HepG2 (cell line): Measurements from ENCODE around the gene ZBED3. TPM values are rescaled to one million over a fixed set of nuclear protein-coding genes. Genes with fewer than 3 reads are reported as not detected.

ENCODE experiments used
- ASH2L ChIP-seq: fragments of 300-600, 200-600 bp; sonication (generic); IDR thresholded peaks from 2 replicates; pipeline ENCODE4 v1.7.0; 2017; ENCODE audit warnings: low read depth, mild to moderate bottlenecking, moderate library complexity, mixed read lengths, low read length; ENCODE audit not compliant: insufficient read length
- KLF9 ChIP-seq: IDR thresholded peaks from 2 replicates; pipeline ENCODE4 v1.6.1; 2016; ENCODE audit warnings: low read depth
- MTA1 ChIP-seq: sonication (generic); formaldehyde crosslinking; IDR thresholded peaks from 2 replicates; pipeline ENCODE4 v1.4.0; 2020; ENCODE audit warnings: missing genetic modification reagents, mild to moderate bottlenecking, borderline replicate concordance
- NFATC3 ChIP-seq: sonication (generic); formaldehyde crosslinking; IDR thresholded peaks from 2 replicates; pipeline ENCODE4 v1.5.1; 2020; ENCODE audit warnings: mild to moderate bottlenecking, missing genetic modification reagents
- POLR2G ChIP-seq: fragments of 200-400 bp; formaldehyde crosslinking; IDR thresholded peaks from 2 replicates; pipeline ENCODE4 v1.6.1; 2018; ENCODE audit warnings: mild to moderate bottlenecking, low read depth, low read length, moderate library complexity
- ZFP36L2 ChIP-seq: sonication (generic); formaldehyde crosslinking; IDR thresholded peaks from 2 replicates; pipeline ENCODE4 v1.4.0; 2020; ENCODE audit warnings: missing genetic modification reagents
- ZNF317 ChIP-seq: sonication (generic); formaldehyde crosslinking; IDR thresholded peaks from 2 replicates; pipeline ENCODE4 v1.5.0; 2020; ENCODE audit warnings: mild to moderate bottlenecking, missing genetic modification reagents
- ZNF441 ChIP-seq: sonication (generic); formaldehyde crosslinking; IDR thresholded peaks from 2 replicates; pipeline ENCODE4 v1.7.0; 2021; ENCODE audit warnings: missing genetic modification reagents, borderline replicate concordance
- polyA plus RNA-seq, 8 experiments: library from polyadenylated mRNA; depleted of rRNA in 3 of 8; stranded (reverse) in 7 of 8; unstranded in 1 of 8; fragments of >200 nt; fragmentation: Illumina TruSeq in 4 of 8; extraction: Trizol in 4 of 8; gene quantifications; 2 replicates each; pipeline versions ENCODE4 v1.2.1 to v1.2.3, GENCODE V29; 2011 to 2016; ENCODE audit warnings: low read depth in 4 of 8, missing spikeins in 1 of 8, mixed read lengths in 1 of 8; ENCODE audit not compliant: insufficient read depth in 1 of 8
- total RNA-seq, 5 experiments: library from RNA; depleted of rRNA; stranded (reverse); fragments of >200 nt; fragmentation: Illumina TruSeq; extraction: Trizol; gene quantifications; 2 replicates each; pipeline ENCODE4 v1.2.3, GENCODE V29; 2016; ENCODE audit warnings: low read depth in 1 of 5
- TF ChIP-seq, protein P1 (sequence below): sonication (generic); formaldehyde crosslinking; IDR thresholded peaks from 2 replicates; pipeline ENCODE4 v1.5.0; 2020; ENCODE audit warnings: missing genetic modification reagents, mild to moderate bottlenecking, borderline replicate concordance
- TF ChIP-seq, protein P2 (sequence below): sonication (generic); formaldehyde crosslinking; IDR thresholded peaks from 2 replicates; pipeline ENCODE4 v1.4.0; 2020; ENCODE audit warnings: missing genetic modification reagents
- TF ChIP-seq, protein P3 (sequence below): sonication (generic); formaldehyde crosslinking; IDR thresholded peaks from 2 replicates; pipeline ENCODE4 v1.8.0; 2022; ENCODE audit warnings: mild to moderate bottlenecking, missing genetic modification reagents, moderate library complexity
- TF ChIP-seq, protein P4 (sequence below): IDR thresholded peaks from 2 replicates; pipeline ENCODE4 v1.6.1; 2016; ENCODE audit warnings: missing biosample characterization, missing genetic modification reagents, low read depth
- TF ChIP-seq, protein P5 (sequence below): sonication (generic); formaldehyde crosslinking; IDR thresholded peaks from 2 replicates; pipeline ENCODE4 v1.4.0; 2020; ENCODE audit warnings: mild to moderate bottlenecking, missing genetic modification reagents
- TF ChIP-seq, protein P6 (sequence below): sonication (generic); formaldehyde crosslinking; IDR thresholded peaks from 2 replicates; pipeline ENCODE4 v1.4.0; 2020; ENCODE audit warnings: mild to moderate bottlenecking, missing genetic modification reagents

Gene ZBED3
- total and polyA plus RNA-seq, 2 of the 13 experiments (the other 11 are each of a cell fraction or from before 2014, with no cell fraction given): 2.3 to 8.1 TPM

DNA sequence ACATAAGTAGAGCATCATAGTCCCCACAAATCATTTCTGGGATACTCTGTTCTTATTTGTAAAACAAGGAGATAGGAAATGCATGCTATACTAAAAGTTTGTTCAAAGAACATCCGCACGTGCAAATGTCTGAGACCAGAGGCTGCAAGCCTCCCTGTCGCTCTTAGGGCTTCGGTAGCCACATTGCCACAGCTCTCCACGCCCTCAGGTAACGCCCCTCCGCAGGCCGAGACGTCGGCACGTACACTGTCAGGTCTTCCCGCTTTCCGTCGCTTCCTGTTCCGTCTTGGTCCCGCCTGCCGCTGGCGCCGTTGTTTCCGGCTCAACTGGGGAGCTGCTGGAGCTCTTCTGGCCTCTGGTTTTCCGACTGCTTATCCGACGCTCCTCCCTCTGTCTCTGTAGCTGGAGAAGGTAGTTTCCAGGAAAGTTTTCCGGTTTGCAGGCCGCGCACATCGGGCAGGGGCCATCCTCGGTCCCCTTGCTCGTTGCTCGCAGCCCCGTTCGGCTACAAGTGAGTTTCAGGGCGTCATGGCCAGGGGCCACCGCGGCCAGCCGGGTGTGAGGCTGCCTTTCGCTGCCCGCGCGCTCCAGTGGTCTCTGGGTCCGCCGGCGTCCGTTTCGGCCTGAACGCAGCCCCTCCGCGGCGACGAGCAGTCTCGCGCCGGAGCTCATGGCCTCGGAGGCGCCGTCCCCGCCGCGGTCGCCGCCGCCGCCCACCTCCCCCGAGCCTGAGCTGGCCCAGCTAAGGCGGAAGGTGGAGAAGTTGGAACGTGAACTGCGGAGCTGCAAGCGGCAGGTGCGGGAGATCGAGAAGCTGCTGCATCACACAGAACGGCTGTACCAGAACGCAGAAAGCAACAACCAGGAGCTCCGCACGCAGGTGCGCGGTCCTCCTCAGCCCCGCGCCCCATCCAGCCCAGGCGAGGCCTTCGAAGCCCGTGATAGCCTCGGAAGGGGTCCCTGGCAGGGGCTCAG lies 56.7 kb downstream of the ZBED3 start, which contains the start of gene AGGF1 (continued):
- TF ChIP-seq ZNF317 (CRISPR knock-in tag) (peak; percentile 74; the same call in 1 of the 2 replicates), NFATC3 (CRISPR knock-in tag) (0 out of 2 replicates have a peak, but pooled peaks have one; percentile 26), ZNF441 (CRISPR knock-in tag) (peak; percentile 18; the same call in 1 of the 2 replicates), POLR2G (peak; percentile 96), KLF9 (CRISPR knock-in tag) (peak; percentile 74; the same call in 1 of the 2 replicates), MTA1 (CRISPR knock-in tag) (peak; percentile 88; the same call in 1 of the 2 replicates), ZFP36L2 (CRISPR knock-in tag) (no peak), ASH2L (peak; percentile 94)
- TF ChIP-seq, protein P1, sequence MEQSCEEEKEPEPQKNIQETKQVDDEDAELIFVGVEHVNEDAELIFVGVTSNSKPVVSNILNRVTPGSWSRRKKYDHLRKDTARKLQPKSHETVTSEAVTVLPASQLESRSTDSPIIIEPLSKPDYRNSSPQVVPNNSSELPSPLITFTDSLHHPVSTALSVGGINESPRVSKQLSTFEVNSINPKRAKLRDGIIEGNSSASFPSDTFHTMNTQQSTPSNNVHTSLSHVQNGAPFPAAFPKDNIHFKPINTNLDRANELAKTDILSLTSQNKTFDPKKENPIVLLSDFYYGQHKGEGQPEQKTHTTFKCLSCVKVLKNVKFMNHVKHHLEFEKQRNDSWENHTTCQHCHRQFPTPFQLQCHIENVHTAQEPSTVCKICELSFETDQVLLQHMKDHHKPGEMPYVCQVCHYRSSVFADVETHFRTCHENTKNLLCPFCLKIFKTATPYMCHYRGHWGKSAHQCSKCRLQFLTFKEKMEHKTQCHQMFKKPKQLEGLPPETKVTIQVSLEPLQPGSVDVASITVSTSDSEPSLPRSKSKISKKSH: peak; percentile 92
- TF ChIP-seq, protein P2, sequence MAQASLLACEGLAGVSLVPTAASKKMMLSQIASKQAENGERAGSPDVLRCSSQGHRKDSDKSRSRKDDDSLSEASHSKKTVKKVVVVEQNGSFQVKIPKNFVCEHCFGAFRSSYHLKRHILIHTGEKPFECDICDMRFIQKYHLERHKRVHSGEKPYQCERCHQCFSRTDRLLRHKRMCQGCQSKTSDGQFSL: 0 out of 2 replicates have a peak, but pooled peaks have one; percentile 24
- TF ChIP-seq, protein P3, sequence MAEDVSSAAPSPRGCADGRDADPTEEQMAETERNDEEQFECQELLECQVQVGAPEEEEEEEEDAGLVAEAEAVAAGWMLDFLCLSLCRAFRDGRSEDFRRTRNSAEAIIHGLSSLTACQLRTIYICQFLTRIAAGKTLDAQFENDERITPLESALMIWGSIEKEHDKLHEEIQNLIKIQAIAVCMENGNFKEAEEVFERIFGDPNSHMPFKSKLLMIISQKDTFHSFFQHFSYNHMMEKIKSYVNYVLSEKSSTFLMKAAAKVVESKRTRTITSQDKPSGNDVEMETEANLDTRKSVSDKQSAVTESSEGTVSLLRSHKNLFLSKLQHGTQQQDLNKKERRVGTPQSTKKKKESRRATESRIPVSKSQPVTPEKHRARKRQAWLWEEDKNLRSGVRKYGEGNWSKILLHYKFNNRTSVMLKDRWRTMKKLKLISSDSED (CRISPR knock-in tag): no peak
- TF ChIP-seq, protein P4, sequence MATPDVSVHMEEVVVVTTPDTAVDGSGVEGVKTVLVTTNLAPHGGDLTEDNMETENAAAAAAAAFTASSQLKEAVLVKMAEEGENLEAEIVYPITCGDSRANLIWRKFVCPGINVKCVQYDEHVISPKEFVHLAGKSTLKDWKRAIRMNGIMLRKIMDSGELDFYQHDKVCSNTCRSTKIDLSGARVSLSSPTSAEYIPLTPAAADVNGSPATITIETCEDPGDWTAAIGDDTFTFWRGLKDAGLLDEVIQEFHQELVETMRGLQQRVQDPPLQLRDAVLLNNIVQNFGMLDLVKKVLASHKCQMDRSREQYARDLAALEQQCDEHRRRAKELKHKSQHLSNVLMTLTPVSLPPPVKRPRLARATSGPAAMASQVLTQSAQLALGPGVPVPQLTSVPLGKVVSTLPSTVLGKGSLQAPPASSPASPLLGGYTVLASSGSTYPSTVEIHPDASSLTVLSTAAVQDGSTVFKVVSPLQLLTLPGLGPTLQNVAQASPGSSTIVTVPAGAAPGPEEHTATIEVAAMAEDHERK (CRISPR knock-in tag): peak; percentile 95
- TF ChIP-seq, protein P5, sequence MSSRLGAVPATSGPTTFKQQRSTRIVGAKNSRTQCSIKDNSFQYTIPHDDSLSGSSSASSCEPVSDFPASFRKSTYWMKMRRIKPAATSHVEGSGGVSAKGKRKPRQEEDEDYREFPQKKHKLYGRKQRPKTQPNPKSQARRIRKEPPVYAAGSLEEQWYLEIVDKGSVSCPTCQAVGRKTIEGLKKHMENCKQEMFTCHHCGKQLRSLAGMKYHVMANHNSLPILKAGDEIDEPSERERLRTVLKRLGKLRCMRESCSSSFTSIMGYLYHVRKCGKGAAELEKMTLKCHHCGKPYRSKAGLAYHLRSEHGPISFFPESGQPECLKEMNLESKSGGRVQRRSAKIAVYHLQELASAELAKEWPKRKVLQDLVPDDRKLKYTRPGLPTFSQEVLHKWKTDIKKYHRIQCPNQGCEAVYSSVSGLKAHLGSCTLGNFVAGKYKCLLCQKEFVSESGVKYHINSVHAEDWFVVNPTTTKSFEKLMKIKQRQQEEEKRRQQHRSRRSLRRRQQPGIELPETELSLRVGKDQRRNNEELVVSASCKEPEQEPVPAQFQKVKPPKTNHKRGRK (CRISPR knock-in tag): no peak
- TF ChIP-seq, protein P6, sequence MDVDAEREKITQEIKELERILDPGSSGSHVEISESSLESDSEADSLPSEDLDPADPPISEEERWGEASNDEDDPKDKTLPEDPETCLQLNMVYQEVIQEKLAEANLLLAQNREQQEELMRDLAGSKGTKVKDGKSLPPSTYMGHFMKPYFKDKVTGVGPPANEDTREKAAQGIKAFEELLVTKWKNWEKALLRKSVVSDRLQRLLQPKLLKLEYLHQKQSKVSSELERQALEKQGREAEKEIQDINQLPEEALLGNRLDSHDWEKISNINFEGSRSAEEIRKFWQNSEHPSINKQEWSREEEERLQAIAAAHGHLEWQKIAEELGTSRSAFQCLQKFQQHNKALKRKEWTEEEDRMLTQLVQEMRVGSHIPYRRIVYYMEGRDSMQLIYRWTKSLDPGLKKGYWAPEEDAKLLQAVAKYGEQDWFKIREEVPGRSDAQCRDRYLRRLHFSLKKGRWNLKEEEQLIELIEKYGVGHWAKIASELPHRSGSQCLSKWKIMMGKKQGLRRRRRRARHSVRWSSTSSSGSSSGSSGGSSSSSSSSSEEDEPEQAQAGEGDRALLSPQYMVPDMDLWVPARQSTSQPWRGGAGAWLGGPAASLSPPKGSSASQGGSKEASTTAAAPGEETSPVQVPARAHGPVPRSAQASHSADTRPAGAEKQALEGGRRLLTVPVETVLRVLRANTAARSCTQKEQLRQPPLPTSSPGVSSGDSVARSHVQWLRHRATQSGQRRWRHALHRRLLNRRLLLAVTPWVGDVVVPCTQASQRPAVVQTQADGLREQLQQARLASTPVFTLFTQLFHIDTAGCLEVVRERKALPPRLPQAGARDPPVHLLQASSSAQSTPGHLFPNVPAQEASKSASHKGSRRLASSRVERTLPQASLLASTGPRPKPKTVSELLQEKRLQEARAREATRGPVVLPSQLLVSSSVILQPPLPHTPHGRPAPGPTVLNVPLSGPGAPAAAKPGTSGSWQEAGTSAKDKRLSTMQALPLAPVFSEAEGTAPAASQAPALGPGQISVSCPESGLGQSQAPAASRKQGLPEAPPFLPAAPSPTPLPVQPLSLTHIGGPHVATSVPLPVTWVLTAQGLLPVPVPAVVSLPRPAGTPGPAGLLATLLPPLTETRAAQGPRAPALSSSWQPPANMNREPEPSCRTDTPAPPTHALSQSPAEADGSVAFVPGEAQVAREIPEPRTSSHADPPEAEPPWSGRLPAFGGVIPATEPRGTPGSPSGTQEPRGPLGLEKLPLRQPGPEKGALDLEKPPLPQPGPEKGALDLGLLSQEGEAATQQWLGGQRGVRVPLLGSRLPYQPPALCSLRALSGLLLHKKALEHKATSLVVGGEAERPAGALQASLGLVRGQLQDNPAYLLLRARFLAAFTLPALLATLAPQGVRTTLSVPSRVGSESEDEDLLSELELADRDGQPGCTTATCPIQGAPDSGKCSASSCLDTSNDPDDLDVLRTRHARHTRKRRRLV (CRISPR knock-in tag): no peak; the same call in 1 of the 2 replicates
